H1 (cell line): ENCODE measurements around the gene CELF4. TPM values are rescaled to one million over a fixed set of nuclear protein-coding genes. Genes with fewer than 3 reads are reported as not detected.
A peak's percentile ranks its signal among the peaks of the same experiment; 100 is the strongest.

Experiments used
- CTCF ChIA-PET: fragments of 300-600 bp; sonication (Branson Sonifier 250); formaldehyde crosslinking; loops from one replicate; lab custom pipeline; 2021; ENCODE audit not compliant: partially characterized antibody; lab: Charles Lee
- POLR2A ChIA-PET: fragments of 300-600 bp; sonication (Branson Sonifier 250); formaldehyde crosslinking; loops from one replicate; lab custom pipeline; 2021; ENCODE audit warnings: inconsistent platforms; ENCODE audit not compliant: partially characterized antibody; lab: Charles Lee
- DNase-seq, 2 experiments: peaks; one replicate each; pipeline versions ENCODE4 v3.0.0 to v3.0.0-alpha.2; 2010 to 2022; ENCODE audit warnings: low spot score in 2 of 2, low read depth in 1 of 2, mixed read lengths in 1 of 2
- FAIRE-seq: peaks from 2 replicates; lab custom pipeline; 2011; peaks lifted over from hg19 to GRCh38; lab: Jason Lieb, UNC
- H2AFZ ChIP-seq: 2 replicates; pipeline ENCODE4 v1.8.1; 2012; ENCODE audit warnings: low read length, inconsistent platforms
- H2AK5ac ChIP-seq: 2 replicates; pipeline ENCODE4 v1.6.1; 2013; ENCODE audit warnings: low read depth, low read length
- H2BK120ac ChIP-seq: replicated peaks from 2 replicates; pipeline ENCODE3; 2013; ENCODE audit warnings: low read depth, low read length, inconsistent platforms
- H2BK12ac ChIP-seq: 2 replicates; pipeline ENCODE4 v1.6.1; 2013; ENCODE audit warnings: low read depth, low read length
- H2BK15ac ChIP-seq: 2 replicates; pipeline ENCODE4 v1.6.1; 2013; ENCODE audit warnings: low read length
- H2BK20ac ChIP-seq: 2 replicates; pipeline ENCODE4 v1.6.1; 2013; ENCODE audit warnings: low read length
- H2BK5ac ChIP-seq: 2 replicates; pipeline ENCODE4 v1.6.1; 2013; ENCODE audit warnings: low read depth, low read length
- H3K14ac ChIP-seq: 2 replicates; pipeline ENCODE4 v1.6.1; 2013; ENCODE audit warnings: inconsistent platforms; ENCODE audit not compliant: insufficient read length
- H3K18ac ChIP-seq: 2 replicates; pipeline ENCODE4 v1.6.1; 2013; ENCODE audit warnings: low read length; ENCODE audit errors: extremely low read depth
- H3K23ac ChIP-seq: 2 replicates; pipeline ENCODE4 v1.6.1; 2013; ENCODE audit warnings: inconsistent platforms; ENCODE audit not compliant: insufficient read length
- H3K23me2 ChIP-seq: 2 replicates; pipeline ENCODE4 v1.6.1; 2013; ENCODE audit warnings: low read depth, low read length
- H3K27ac ChIP-seq: 2 replicates; pipeline ENCODE4 v1.6.1; 2011; ENCODE audit warnings: low read depth, low read length, inconsistent platforms
- H3K27me3 ChIP-seq, 4 experiments: replicated peaks in 1 of 4; 1 replicate in 1 of 4; 2 replicates in 3 of 4; pipeline versions ENCODE4 v1.6.1 to v1.8.1; 2011 to 2013; ENCODE audit warnings: low read length in 3 of 4, mild to moderate bottlenecking in 3 of 4, inconsistent platforms in 2 of 4, mixed read lengths in 2 of 4, moderate library complexity in 1 of 4; ENCODE audit not compliant: control insufficient read depth in 3 of 4, insufficient read depth in 3 of 4; ENCODE audit errors: extremely low read depth in 1 of 4
- H3K36me3 ChIP-seq, 4 experiments: 2 replicates each; pipeline versions ENCODE4 v1.6.1 to v1.8.1; 2011 to 2013; ENCODE audit warnings: mild to moderate bottlenecking in 4 of 4, low read length in 3 of 4, moderate library complexity in 2 of 4, control low read depth in 1 of 4, inconsistent platforms in 1 of 4; ENCODE audit not compliant: insufficient read depth in 4 of 4, control insufficient read depth in 2 of 4
- H3K4ac ChIP-seq: replicated peaks from 2 replicates; pipeline ENCODE3; 2013; ENCODE audit warnings: low read length, low read depth, mixed read lengths, inconsistent platforms; ENCODE audit not compliant: insufficient read length
- H3K4me1 ChIP-seq, 4 experiments: replicated peaks in 1 of 4; 1 replicate in 1 of 4; 2 replicates in 3 of 4; pipeline versions ENCODE4 v1.6.1 to v1.8.1; 2011 to 2013; ENCODE audit warnings: low read length in 3 of 4, inconsistent platforms in 2 of 4, mixed read lengths in 1 of 4; ENCODE audit not compliant: insufficient read depth in 4 of 4, control insufficient read depth in 3 of 4
- H3K4me2 ChIP-seq, 2 experiments: 2 replicates each; pipeline versions ENCODE4 v1.6.1 to v1.8.1; 2011 to 2013; ENCODE audit warnings: low read depth in 2 of 2, low read length in 2 of 2, control low read depth in 1 of 2, inconsistent platforms in 1 of 2, mild to moderate bottlenecking in 1 of 2; ENCODE audit not compliant: insufficient read depth in 1 of 2
- H3K4me3 ChIP-seq, 4 experiments: fragments of 200-600, 300-600 bp in 1 of 4; sonication (generic), shearing (Covaris generic), sonication (Bioruptor Twin) in 1 of 4; 2 replicates each; pipeline versions ENCODE4 v1.5.1 to v1.8.1; 2011 to 2016; ENCODE audit warnings: low read length in 4 of 4, low read depth in 3 of 4, control low read depth in 2 of 4, inconsistent platforms in 2 of 4, mild to moderate bottlenecking in 2 of 4, mixed read lengths in 1 of 4, moderate library complexity in 1 of 4; ENCODE audit not compliant: insufficient read depth in 2 of 4; ENCODE audit errors: extremely low read depth in 1 of 4
- H3K56ac ChIP-seq: replicated peaks from 2 replicates; pipeline ENCODE3; 2013; ENCODE audit warnings: low read depth, mild to moderate bottlenecking, mixed read lengths, low read length, inconsistent platforms; ENCODE audit not compliant: insufficient read length
- H3K79me1 ChIP-seq: 2 replicates; pipeline ENCODE4 v1.6.1; 2013; ENCODE audit warnings: low read depth, low read length, control low read depth
- H3K79me2 ChIP-seq, 2 experiments: 2 replicates each; pipeline versions ENCODE4 v1.6.1 to v1.8.1; 2012 to 2013; ENCODE audit warnings: low read length in 2 of 2, mild to moderate bottlenecking in 2 of 2, inconsistent platforms in 1 of 2; ENCODE audit not compliant: insufficient read depth in 2 of 2, control insufficient read depth in 1 of 2
- H3K9ac ChIP-seq, 4 experiments: replicated peaks in 1 of 4; 1 replicate in 1 of 4; 2 replicates in 3 of 4; pipeline versions ENCODE4 v1.6.1 to v1.8.1; 2011 to 2013; ENCODE audit warnings: low read depth in 3 of 4, low read length in 3 of 4, control low read depth in 2 of 4, mild to moderate bottlenecking in 2 of 4, moderate library complexity in 2 of 4, inconsistent platforms in 1 of 4; ENCODE audit errors: extremely low read depth in 1 of 4
- H3K9me3 ChIP-seq, 2 experiments: 2 replicates each; pipeline versions ENCODE4 v1.6.1 to v1.8.1; 2012 to 2013; ENCODE audit warnings: mild to moderate bottlenecking in 2 of 2, moderate library complexity in 2 of 2, control low read depth in 1 of 2, inconsistent platforms in 1 of 2, low read depth in 1 of 2, low read length in 1 of 2, mixed read lengths in 1 of 2; ENCODE audit not compliant: insufficient read depth in 2 of 2
- H4K20me1 ChIP-seq, 2 experiments: replicated peaks in 1 of 2; 2 replicates each; pipeline versions ENCODE3 to v1.8.1; 2011 to 2013; ENCODE audit warnings: inconsistent platforms in 2 of 2, low read length in 2 of 2, mild to moderate bottlenecking in 1 of 2; ENCODE audit not compliant: insufficient read depth in 2 of 2, control insufficient read depth in 1 of 2
- H4K5ac ChIP-seq: 2 replicates; pipeline ENCODE4 v1.6.1; 2013; ENCODE audit warnings: low read length, low read depth, mixed read lengths, inconsistent platforms; ENCODE audit not compliant: insufficient read length
- H4K8ac ChIP-seq: 2 replicates; pipeline ENCODE4 v1.8.0; 2013; ENCODE audit warnings: mild to moderate bottlenecking, moderate library complexity, low read length, inconsistent platforms; ENCODE audit not compliant: insufficient read depth; ENCODE audit errors: extremely low read depth
- H4K91ac ChIP-seq: replicated peaks from 2 replicates; pipeline ENCODE3; 2013; ENCODE audit warnings: low read length, mixed read lengths, inconsistent platforms; ENCODE audit not compliant: insufficient read length
- CHD1 ChIP-seq: IDR thresholded peaks from 2 replicates; pipeline ENCODE4 v1.6.1; 2012; ENCODE audit warnings: low read depth, low read length, improper control_type of control experiment
- CREB1 ChIP-seq: IDR thresholded peaks from 2 replicates; pipeline ENCODE4 v1.6.1; 2012; ENCODE audit warnings: inconsistent platforms
- JUN ChIP-seq: IDR thresholded peaks from 2 replicates; pipeline ENCODE4 v1.6.1; 2011; ENCODE audit warnings: low read depth, mild to moderate bottlenecking, improper control_type of control experiment, low read length
- POU5F1 ChIP-seq: IDR thresholded peaks from 2 replicates; pipeline ENCODE4 v1.6.1; 2011; ENCODE audit warnings: low read depth, mild to moderate bottlenecking, low read length, moderate library complexity
- RAD21 ChIP-seq, 2 experiments: IDR thresholded peaks in 1 of 2; conservative IDR thresholded peaks in 1 of 2; 2 replicates each; pipeline ENCODE4 v1.6.1; 2011; ENCODE audit warnings: low read depth in 2 of 2, low read length in 2 of 2, improper control_type of control experiment in 1 of 2, inconsistent platforms in 1 of 2, mild to moderate bottlenecking in 1 of 2, moderate library complexity in 1 of 2
- SAP30 ChIP-seq: fragments of 300-600 bp; sonication (generic); IDR thresholded peaks from 2 replicates; pipeline ENCODE4 v1.7.1; 2012; ENCODE audit warnings: low read length, moderate library complexity, mild to moderate bottlenecking, inconsistent platforms; ENCODE audit not compliant: insufficient read depth, insufficient replicate concordance
- SP1 ChIP-seq: IDR thresholded peaks from 2 replicates; pipeline ENCODE4 v1.6.1; 2011; ENCODE audit warnings: low read depth, low read length
- TEAD4 ChIP-seq: IDR thresholded peaks from 2 replicates; pipeline ENCODE4 v1.6.1; 2012; ENCODE audit warnings: low read depth, low read length, inconsistent platforms, mixed read lengths
- YY1 ChIP-seq: IDR thresholded peaks from 2 replicates; pipeline ENCODE4 v1.6.1; 2011; ENCODE audit warnings: low read depth, mild to moderate bottlenecking, low read length
- WGBS, 2 experiments: shearing (Covaris generic) in 1 of 2; methylation state at CpG; one replicate each; pipeline versions ENCODE4 v1.1.6 to v1.1.7; 2013 to 2015; ENCODE audit warnings: low lambda C conversion rate in 2 of 2, mixed read lengths in 2 of 2, inconsistent platforms in 1 of 2, low coverage in 1 of 2, missing lambda C conversion rate in 1 of 2; ENCODE audit not compliant: insufficient replicate concordance in 2 of 2, insufficient coverage in 1 of 2, insufficient read length in 1 of 2; ENCODE audit errors: extremely low coverage in 1 of 2, missing lambda C conversion rate in 1 of 2; 5-methylcytosine and 5-hydroxymethylcytosine counted together
- polyA plus RNA-seq, 7 experiments: library from polyadenylated mRNA; depleted of rRNA in 3 of 7; stranded (reverse) in 5 of 7; unstranded in 2 of 7; fragments of >200 nt in 5 of 7; fragments of 200-250 nt in 2 of 7; gene quantifications; 1 replicate in 5 of 7; 2 replicates in 1 of 7; 4 replicates in 1 of 7; pipeline versions ENCODE4 v1.2.1 to v1.2.3, GENCODE V29; 2011 to 2013; ENCODE audit warnings: missing spikeins in 2 of 7, mixed read lengths in 2 of 7
- total RNA-seq: library from RNA; stranded (reverse); fragmentation: NEBNext Ultra II Directional; extraction: Animal tissue kit (Norgen Biotek cat#: 25700); gene quantifications from 2 replicates; pipeline ENCODE4 v1.2.1, GENCODE V29; 2021
- TF ChIP-seq, protein P1 (sequence below), 3 experiments: IDR thresholded peaks; 1 replicate in 2 of 3; 2 replicates in 1 of 3; pipeline versions ENCODE4 v1.5.1 to v1.6.1; 2011; ENCODE audit warnings: low read length in 3 of 3, mild to moderate bottlenecking in 3 of 3, inconsistent platforms in 2 of 3, low read depth in 1 of 3, moderate library complexity in 1 of 3; ENCODE audit not compliant: insufficient read depth in 1 of 3; ENCODE audit errors: control extremely low read depth in 1 of 3
- TF ChIP-seq, protein P2 (sequence below): IDR thresholded peaks from 2 replicates; pipeline ENCODE4 v1.6.1; 2012; ENCODE audit warnings: inconsistent platforms

The CELF4 gene
- total and polyA plus RNA-seq, 2 of the 8 experiments (the other 6 are each of a cell fraction or from before 2014, with no cell fraction given): 1.6 to 3.4 TPM

DNA sequence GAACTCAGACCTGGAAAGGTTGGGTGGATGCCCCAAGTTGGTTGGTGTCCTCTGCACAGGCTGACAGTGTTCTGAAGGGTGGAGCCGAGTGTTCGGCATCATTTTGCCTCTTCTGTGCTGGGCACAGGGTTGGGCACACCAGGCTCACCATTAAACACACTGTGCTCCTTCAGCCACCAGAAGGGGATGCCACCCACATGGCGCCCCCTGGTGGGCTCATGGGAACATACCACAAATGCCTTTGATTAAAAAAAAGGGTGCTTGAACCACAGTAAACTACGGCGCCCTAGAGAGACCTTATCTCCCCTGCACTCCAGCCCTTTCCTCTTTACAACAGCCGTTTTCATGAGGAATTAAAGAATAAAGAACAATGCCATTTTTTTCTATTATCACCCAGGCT, 89.4 kb downstream of the CELF4 start:
- Histone ChIP-seq H3K4me3 (no peak overlapping the region), H3K18ac (no peak overlapping the region), H4K91ac (no peak overlapping the region), H3K27me3 (no peaks in the 10 kb centered on the region), H4K8ac (no peak overlapping the region), H2AK5ac (no peak overlapping the region), H3K9me3 (no peaks in the 10 kb centered on the region), H2BK12ac (0 out of 2 replicates have a peak overlapping the region, but pooled peaks have one; percentile 62), H2BK15ac (no peak overlapping the region), H3K4me1 (peaks cover 0 to 6% (median 0%) of the 10 kb centered on the region in 4 experiments; a peak in 2 of 7 replicates), H4K5ac (no peak overlapping the region), H3K14ac (no peak overlapping the region), H3K9ac (no peak overlapping the region), H3K23me2 (no peaks in the 10 kb centered on the region), H3K4me2 (no peak overlapping the region), H2BK120ac (no peak overlapping the region), H3K36me3 (no peaks in the 10 kb centered on the region), H3K79me1 (no peaks in the 10 kb centered on the region), H2AFZ (no peak overlapping the region), H3K27ac (no peak overlapping the region), H4K20me1 (no peaks in the 10 kb centered on the region), H3K56ac (no peak overlapping the region), H3K23ac (no peak overlapping the region), H3K4ac (no peak overlapping the region), H2BK20ac (no peak overlapping the region), H2BK5ac (peak overlapping the region; percentile 20; the same call in 1 of the 2 replicates), H3K79me2 (no peaks in the 10 kb centered on the region)
- DNase-seq: peak in 1 of 2 experiments; percentile 79
- ChIA-PET POLR2A (interaction anchor here (0.6 kb wide), 1 partner anchor 54 kb away, joined by 4 read pairs; no protein-coding TSS in a partner anchor), CTCF (interaction anchor here (0.7 to 8.6 kb wide), 25 partner anchors 10 to 533 kb away, joined by 3 to 144 read pairs (median 7); no protein-coding TSS in a partner anchor)
- WGBS, 2 experiments: 60% methylated on average over 6 of the region's 6 CpGs; no CpG with 5 or more reads in 1 of the 2 experiments
- FAIRE-seq: peak; percentile 72
- TF ChIP-seq, protein P1, sequence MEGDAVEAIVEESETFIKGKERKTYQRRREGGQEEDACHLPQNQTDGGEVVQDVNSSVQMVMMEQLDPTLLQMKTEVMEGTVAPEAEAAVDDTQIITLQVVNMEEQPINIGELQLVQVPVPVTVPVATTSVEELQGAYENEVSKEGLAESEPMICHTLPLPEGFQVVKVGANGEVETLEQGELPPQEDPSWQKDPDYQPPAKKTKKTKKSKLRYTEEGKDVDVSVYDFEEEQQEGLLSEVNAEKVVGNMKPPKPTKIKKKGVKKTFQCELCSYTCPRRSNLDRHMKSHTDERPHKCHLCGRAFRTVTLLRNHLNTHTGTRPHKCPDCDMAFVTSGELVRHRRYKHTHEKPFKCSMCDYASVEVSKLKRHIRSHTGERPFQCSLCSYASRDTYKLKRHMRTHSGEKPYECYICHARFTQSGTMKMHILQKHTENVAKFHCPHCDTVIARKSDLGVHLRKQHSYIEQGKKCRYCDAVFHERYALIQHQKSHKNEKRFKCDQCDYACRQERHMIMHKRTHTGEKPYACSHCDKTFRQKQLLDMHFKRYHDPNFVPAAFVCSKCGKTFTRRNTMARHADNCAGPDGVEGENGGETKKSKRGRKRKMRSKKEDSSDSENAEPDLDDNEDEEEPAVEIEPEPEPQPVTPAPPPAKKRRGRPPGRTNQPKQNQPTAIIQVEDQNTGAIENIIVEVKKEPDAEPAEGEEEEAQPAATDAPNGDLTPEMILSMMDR (IDR thresholded peaks at IDR 0.05; ENCODE audit: control extremely low read depth in 1 of 3, insufficient read depth in 1 of 3, low read depth in 1 of 3, low read length in 3 of 3): peak; percentile 69 to 94 (median 75)
- TF ChIP-seq TEAD4: peak; percentile 75
- TF ChIP-seq SP1: no peak
- TF ChIP-seq, protein P2, sequence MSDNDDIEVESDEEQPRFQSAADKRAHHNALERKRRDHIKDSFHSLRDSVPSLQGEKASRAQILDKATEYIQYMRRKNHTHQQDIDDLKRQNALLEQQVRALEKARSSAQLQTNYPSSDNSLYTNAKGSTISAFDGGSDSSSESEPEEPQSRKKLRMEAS: no peak
- TF ChIP-seq JUN: no peak
- TF ChIP-seq SAP30: no peak
- no peak for TF ChIP-seq POU5F1
- TF ChIP-seq YY1: 0 out of 2 replicates have a peak, but pooled peaks have one; percentile 35
- peak; percentile 71 to 79 for TF ChIP-seq RAD21 (IDR thresholded peaks at IDR 0.05 in 1 of 2, conservative IDR thresholded peaks at IDR 0.05 in 1 of 2; ENCODE audit: low read depth in 2 of 2, low read length in 2 of 2)
- TF ChIP-seq CHD1: no peak
- TF ChIP-seq CREB1: no peak
